ENCODE data around the gene SPRY4.

GRCh38 chr5:142353071-142353472, 28.3 kb upstream of the SPRY4 start:
- TF ChIP-seq ELF4 (IDR thresholded peaks at IDR 0.05) (no peak), LEF1 (IDR thresholded peaks at IDR 0.05; ENCODE audit: borderline replicate concordance) (no peak), FOXK2 (IDR thresholded peaks at IDR 0.05) (no peak), FOXM1 (IDR thresholded peaks at IDR 0.05; ENCODE audit: borderline replicate concordance) (no peak), SP1 (IDR thresholded peaks at IDR 0.05) (no peak), TARDBP (IDR thresholded peaks at IDR 0.05) (no peak)
